Measurements from ENCODE around the gene DNAH6.
A peak's percentile ranks its signal among the peaks of the same experiment; 100 is the strongest.

The DNAH6 gene

GRCh38 chr2:84838434-84839145, 322.3 kb downstream of the DNAH6 start:
- no peak overlapping the region for H3K4ac ChIP-seq (ENCODE audit: low read depth, low read length)
- no peak overlapping the region for H3K4me3 ChIP-seq (ENCODE audit: low read depth, low read length)
- peaks cover 3% of the 10 kb centered on the region for H3K9me3 ChIP-seq (ENCODE audit: insufficient read depth, low read depth, low read length)
- H3K14ac ChIP-seq (ENCODE audit: low read length): no peak overlapping the region
- no peak overlapping the region for H2BK120ac ChIP-seq (ENCODE audit: insufficient read depth, low read length, poor library complexity)
- no peaks in the 10 kb centered on the region for H3K79me2 ChIP-seq (ENCODE audit: control insufficient read depth, insufficient read depth, low read length, poor library complexity)
- no peaks in the 10 kb centered on the region for H3K36me3 ChIP-seq (ENCODE audit: control insufficient read depth in 1 of 2, insufficient read depth in 2 of 2, low read length in 2 of 2)
- H4K91ac ChIP-seq (ENCODE audit: low read depth, low read length): no peak overlapping the region
- H2AK5ac ChIP-seq (ENCODE audit: low read length): no peak overlapping the region
- no peak overlapping the region for H3K18ac ChIP-seq (ENCODE audit: low read length)
- no peak overlapping the region for H3K4me2 ChIP-seq (ENCODE audit: low read length)
- H2AFZ ChIP-seq (ENCODE audit: insufficient read depth, low read length, poor library complexity): no peak overlapping the region
- no peak overlapping the region for H3K23ac ChIP-seq (ENCODE audit: low read length)
- H3K27ac ChIP-seq (ENCODE audit: low read depth, low read length): no peak overlapping the region
- no peak overlapping the region for H4K12ac ChIP-seq (ENCODE audit: low read depth, low read length)
- WGBS (ENCODE audit: extremely low coverage, insufficient coverage, insufficient read length): no CpG with 5 or more reads among the region's 2 CpGs
- no peaks in the 10 kb centered on the region for H3K27me3 ChIP-seq (ENCODE audit: insufficient read depth, low read length)
- no peak overlapping the region for H2BK12ac ChIP-seq (ENCODE audit: low read length)
- peak; percentile 19 to 57 for DNase-seq
- H3K79me1 ChIP-seq (ENCODE audit: low read length): no peaks in the 10 kb centered on the region
- H3K9ac ChIP-seq (ENCODE audit: low read length): no peak overlapping the region
- no peaks in the 10 kb centered on the region for H3K4me1 ChIP-seq (ENCODE audit: control insufficient read depth in 1 of 2, insufficient read depth in 2 of 2, low read length in 2 of 2)
- H2BK5ac ChIP-seq (ENCODE audit: low read depth, low read length, poor library complexity): no peak overlapping the region
- H4K8ac ChIP-seq (ENCODE audit: low read depth, low read length): no peak overlapping the region

- Histone ChIP-seq H3K27ac (ENCODE audit: low read depth, low read length) (no peak overlapping the region), H3K23ac (ENCODE audit: low read length) (no peak overlapping the region), H3K27me3 (ENCODE audit: insufficient read depth, low read length) (no peaks in the 10 kb centered on the region), H3K9me3 (ENCODE audit: insufficient read depth, low read depth, low read length) (peaks cover 3% of the 10 kb centered on the region), H3K36me3 (ENCODE audit: control insufficient read depth in 1 of 2, insufficient read depth in 2 of 2, low read length in 2 of 2) (no peaks in the 10 kb centered on the region), H2BK120ac (ENCODE audit: insufficient read depth, low read length, poor library complexity) (no peak overlapping the region), H3K9ac (ENCODE audit: low read length) (no peak overlapping the region), H4K8ac (ENCODE audit: low read depth, low read length) (no peak overlapping the region), H3K79me1 (ENCODE audit: low read length) (no peaks in the 10 kb centered on the region), H2AK5ac (ENCODE audit: low read length) (no peak overlapping the region), H4K91ac (ENCODE audit: low read depth, low read length) (no peak overlapping the region), H3K18ac (ENCODE audit: low read length) (no peak overlapping the region), H4K12ac (ENCODE audit: low read depth, low read length) (no peak overlapping the region), H3K4me2 (ENCODE audit: low read length) (no peak overlapping the region), H3K4ac (ENCODE audit: low read depth, low read length) (no peak overlapping the region), H2BK5ac (ENCODE audit: low read depth, low read length, poor library complexity) (no peak overlapping the region), H2BK12ac (ENCODE audit: low read length) (no peak overlapping the region), H3K4me3 (ENCODE audit: low read depth, low read length) (no peak overlapping the region), H3K14ac (ENCODE audit: low read length) (no peak overlapping the region), H2AFZ (ENCODE audit: insufficient read depth, low read length, poor library complexity) (no peak overlapping the region), H3K4me1 (ENCODE audit: control insufficient read depth in 1 of 2, insufficient read depth in 2 of 2, low read length in 2 of 2) (no peaks in the 10 kb centered on the region), H3K79me2 (ENCODE audit: control insufficient read depth, insufficient read depth, low read length, poor library complexity) (no peaks in the 10 kb centered on the region)
- DNase-seq: no peak
- no CpG with 5 or more reads among the region's 4 CpGs for WGBS (ENCODE audit: extremely low coverage, insufficient coverage, insufficient read length)
These were observed 323.6 kb downstream of the DNAH6 start for GRCh38 chr2:84839851-84840250.

GRCh38 chr2:84840306-84840705, 324.0 kb downstream of the DNAH6 start:
- Histone ChIP-seq H3K9ac (ENCODE audit: low read length) (no peak overlapping the region), H4K8ac (ENCODE audit: low read depth, low read length) (no peak overlapping the region), H2BK12ac (ENCODE audit: low read length) (no peak overlapping the region), H3K4me3 (ENCODE audit: low read depth, low read length) (no peak overlapping the region), H3K4ac (ENCODE audit: low read depth, low read length) (no peak overlapping the region), H2AK5ac (ENCODE audit: low read length) (no peak overlapping the region), H2AFZ (ENCODE audit: insufficient read depth, low read length, poor library complexity) (no peak overlapping the region), H2BK120ac (ENCODE audit: insufficient read depth, low read length, poor library complexity) (no peak overlapping the region), H3K14ac (ENCODE audit: low read length) (no peak overlapping the region), H3K9me3 (ENCODE audit: insufficient read depth, low read depth, low read length) (peaks cover 3% of the 10 kb centered on the region), H3K27ac (ENCODE audit: low read depth, low read length) (no peak overlapping the region), H3K18ac (ENCODE audit: low read length) (no peak overlapping the region), H3K79me1 (ENCODE audit: low read length) (no peaks in the 10 kb centered on the region), H3K4me1 (ENCODE audit: control insufficient read depth in 1 of 2, insufficient read depth in 2 of 2, low read length in 2 of 2) (no peaks in the 10 kb centered on the region), H3K27me3 (ENCODE audit: insufficient read depth, low read length) (no peaks in the 10 kb centered on the region), H3K23ac (ENCODE audit: low read length) (no peak overlapping the region), H3K36me3 (ENCODE audit: control insufficient read depth in 1 of 2, insufficient read depth in 2 of 2, low read length in 2 of 2) (no peaks in the 10 kb centered on the region), H3K4me2 (ENCODE audit: low read length) (no peak overlapping the region), H2BK5ac (ENCODE audit: low read depth, low read length, poor library complexity) (no peak overlapping the region), H4K91ac (ENCODE audit: low read depth, low read length) (no peak overlapping the region), H3K79me2 (ENCODE audit: control insufficient read depth, insufficient read depth, low read length, poor library complexity) (no peaks in the 10 kb centered on the region), H4K12ac (ENCODE audit: low read depth, low read length) (no peak overlapping the region)
- no CpG with 5 or more reads among the region's 3 CpGs for WGBS (ENCODE audit: extremely low coverage, insufficient coverage, insufficient read length)
- DNase-seq: peak; percentile 86 to 91

GRCh38 chr2:84841577-84841976, 325.3 kb downstream of the DNAH6 start:
- no peak overlapping the region for H3K4me2 ChIP-seq (ENCODE audit: low read length)
- H3K27me3 ChIP-seq (ENCODE audit: insufficient read depth, low read length): no peaks in the 10 kb centered on the region
- H2BK12ac ChIP-seq (ENCODE audit: low read length): no peak overlapping the region
- H4K91ac ChIP-seq (ENCODE audit: low read depth, low read length): no peak overlapping the region
- no peak overlapping the region for H3K23ac ChIP-seq (ENCODE audit: low read length)
- WGBS (ENCODE audit: extremely low coverage, insufficient coverage, insufficient read length): no CpG with 5 or more reads among the region's 6 CpGs
- H4K12ac ChIP-seq (ENCODE audit: low read depth, low read length): no peak overlapping the region
- no peak overlapping the region for H2BK5ac ChIP-seq (ENCODE audit: low read depth, low read length, poor library complexity)
- H2BK120ac ChIP-seq (ENCODE audit: insufficient read depth, low read length, poor library complexity): no peak overlapping the region
- no peak overlapping the region for H3K4ac ChIP-seq (ENCODE audit: low read depth, low read length)
- H3K14ac ChIP-seq (ENCODE audit: low read length): no peak overlapping the region
- H3K79me2 ChIP-seq (ENCODE audit: control insufficient read depth, insufficient read depth, low read length, poor library complexity): no peaks in the 10 kb centered on the region
- no peaks in the 10 kb centered on the region for H3K4me1 ChIP-seq (ENCODE audit: control insufficient read depth in 1 of 2, insufficient read depth in 2 of 2, low read length in 2 of 2)
- H3K36me3 ChIP-seq (ENCODE audit: control insufficient read depth in 1 of 2, insufficient read depth in 2 of 2, low read length in 2 of 2): no peaks in the 10 kb centered on the region
- H3K18ac ChIP-seq (ENCODE audit: low read length): no peak overlapping the region
- H4K8ac ChIP-seq (ENCODE audit: low read depth, low read length): no peak overlapping the region
- peaks cover 3% of the 10 kb centered on the region for H3K9me3 ChIP-seq (ENCODE audit: insufficient read depth, low read depth, low read length)
- H3K4me3 ChIP-seq (ENCODE audit: low read depth, low read length): no peak overlapping the region
- H2AK5ac ChIP-seq (ENCODE audit: low read length): no peak overlapping the region
- no peak overlapping the region for H3K27ac ChIP-seq (ENCODE audit: low read depth, low read length)
- H3K79me1 ChIP-seq (ENCODE audit: low read length): no peaks in the 10 kb centered on the region
- H3K9ac ChIP-seq (ENCODE audit: low read length): no peak overlapping the region
- no peak for DNase-seq
- H2AFZ ChIP-seq (ENCODE audit: insufficient read depth, low read length, poor library complexity): no peak overlapping the region

All from trophoblast cell (in vitro differentiated cells and primary cell).